Smooth muscle cell (in vitro differentiated cells): Measurements from ENCODE around the gene NBPF4. TPM values are rescaled to one million over a fixed set of nuclear protein-coding genes. Genes with fewer than 3 reads are reported as not detected.

Experiments used
- DNase-seq: peaks from one replicate; lab custom pipeline; 2025; ENCODE audit not compliant: unreplicated experiment; lab: John Stamatoyannopoulos, UW
- H2AFZ ChIP-seq: fragments of 200-600 bp; sonication (generic); 2 replicates; pipeline ENCODE4 v1.6.0; 2016; ENCODE audit warnings: antibody characterized with exemption, low read depth, mild to moderate bottlenecking
- H3F3A ChIP-seq: fragments of 200-600 bp; sonication (generic); 2 replicates; pipeline ENCODE4 v1.6.0; 2017; ENCODE audit warnings: antibody characterized with exemption, low read depth
- H3K27ac ChIP-seq: fragments of 200-600 bp; sonication (generic); 2 replicates; pipeline ENCODE4 v1.5.1; 2016; ENCODE audit warnings: low read depth, mild to moderate bottlenecking
- H3K27me3 ChIP-seq: fragments of 200-600 bp; sonication (generic); 2 replicates; pipeline ENCODE4 v1.6.1; 2016; ENCODE audit warnings: low read depth, mild to moderate bottlenecking
- H3K36me3 ChIP-seq: fragments of 200-600 bp; sonication (generic); 2 replicates; pipeline ENCODE4 v1.5.1; 2016; ENCODE audit warnings: low read depth
- H3K4me1 ChIP-seq: fragments of 200-600 bp; sonication (generic); 2 replicates; pipeline ENCODE4 v1.5.1; 2016; ENCODE audit warnings: low read depth
- H3K4me2 ChIP-seq: fragments of 200-600 bp; sonication (generic); 2 replicates; pipeline ENCODE4 v1.6.0; 2016; ENCODE audit warnings: mild to moderate bottlenecking
- H3K4me3 ChIP-seq: fragments of 200-600 bp; sonication (generic); 2 replicates; pipeline ENCODE4 v1.5.1; 2016; ENCODE audit warnings: mild to moderate bottlenecking
- H3K79me2 ChIP-seq: fragments of 200-600 bp; sonication (generic); 2 replicates; pipeline ENCODE4 v1.6.0; 2016; ENCODE audit warnings: low read depth, mild to moderate bottlenecking
- H3K9ac ChIP-seq: fragments of 200-600 bp; sonication (generic); 2 replicates; pipeline ENCODE4 v1.6.0; 2016; ENCODE audit warnings: low read depth
- H3K9me3 ChIP-seq: fragments of 200-600 bp; sonication (generic); replicated peaks from 2 replicates; pipeline ENCODE4 v1.5.1; 2016; ENCODE audit warnings: low read depth
- H4K20me1 ChIP-seq: fragments of 200-600 bp; sonication (generic); 2 replicates; pipeline ENCODE4 v1.6.0; 2016; ENCODE audit warnings: low read depth
- WGBS: methylation state at CpG from one replicate; pipeline ENCODE4 v1.1.7; 2016; ENCODE audit warnings: low lambda C conversion rate; 5-methylcytosine and 5-hydroxymethylcytosine counted together
- polyA plus RNA-seq: library from polyadenylated mRNA; unstranded; fragments of >200 nt; fragmentation: Nextera tagmentation; extraction: Ambion mirVana; gene quantifications from 2 replicates; pipeline ENCODE4 v1.2.1, GENCODE V29; 2016
- total RNA-seq: library from RNA; depleted of rRNA; stranded (reverse); fragments of >200 nt; gene quantifications from 2 replicates; pipeline ENCODE4 v1.2.3, GENCODE V29; 2014
- TF ChIP-seq, protein P1 (sequence below): fragments of 200-600 bp; sonication (generic); IDR thresholded peaks from 2 replicates; pipeline ENCODE4 v1.5.1; 2017; ENCODE audit warnings: borderline replicate concordance, mild to moderate bottlenecking, antibody characterized with exemption; ENCODE audit not compliant: insufficient read depth, poor library complexity, severe bottlenecking

NBPF4 gene
- total and polyA plus RNA-seq, 2 experiments from 2014 or later: not detected

DNA sequence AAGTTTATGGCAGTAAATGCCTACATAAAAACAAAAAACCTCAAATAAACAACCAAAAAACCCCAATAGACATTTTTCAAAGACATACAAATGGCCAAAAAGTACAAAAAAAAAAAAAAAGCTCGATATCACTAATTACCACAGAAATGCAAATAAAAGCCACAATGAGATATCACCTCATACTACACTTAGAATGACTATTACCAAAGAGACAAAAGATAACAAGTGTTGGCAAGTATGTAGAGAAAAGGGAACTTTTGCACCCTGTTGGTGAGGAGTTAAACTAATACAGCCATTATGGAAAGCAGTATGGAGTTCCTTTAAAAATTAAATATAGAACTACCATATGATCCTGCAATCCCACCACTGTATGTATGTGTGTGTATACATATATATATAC is 64.9 kb downstream of the NBPF4 start:
- peaks cover 1% of the 10 kb centered on the region for H3K9me3 ChIP-seq
- H2AFZ ChIP-seq: no peak overlapping the region
- no peak overlapping the region for H3K4me2 ChIP-seq
- TF ChIP-seq, protein P1, sequence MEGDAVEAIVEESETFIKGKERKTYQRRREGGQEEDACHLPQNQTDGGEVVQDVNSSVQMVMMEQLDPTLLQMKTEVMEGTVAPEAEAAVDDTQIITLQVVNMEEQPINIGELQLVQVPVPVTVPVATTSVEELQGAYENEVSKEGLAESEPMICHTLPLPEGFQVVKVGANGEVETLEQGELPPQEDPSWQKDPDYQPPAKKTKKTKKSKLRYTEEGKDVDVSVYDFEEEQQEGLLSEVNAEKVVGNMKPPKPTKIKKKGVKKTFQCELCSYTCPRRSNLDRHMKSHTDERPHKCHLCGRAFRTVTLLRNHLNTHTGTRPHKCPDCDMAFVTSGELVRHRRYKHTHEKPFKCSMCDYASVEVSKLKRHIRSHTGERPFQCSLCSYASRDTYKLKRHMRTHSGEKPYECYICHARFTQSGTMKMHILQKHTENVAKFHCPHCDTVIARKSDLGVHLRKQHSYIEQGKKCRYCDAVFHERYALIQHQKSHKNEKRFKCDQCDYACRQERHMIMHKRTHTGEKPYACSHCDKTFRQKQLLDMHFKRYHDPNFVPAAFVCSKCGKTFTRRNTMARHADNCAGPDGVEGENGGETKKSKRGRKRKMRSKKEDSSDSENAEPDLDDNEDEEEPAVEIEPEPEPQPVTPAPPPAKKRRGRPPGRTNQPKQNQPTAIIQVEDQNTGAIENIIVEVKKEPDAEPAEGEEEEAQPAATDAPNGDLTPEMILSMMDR: no peak
- no peak overlapping the region for H3K9ac ChIP-seq
- peaks cover 49% of the 10 kb centered on the region for H3K79me2 ChIP-seq
- H3K36me3 ChIP-seq: peaks cover 26% of the 10 kb centered on the region
- H3K27me3 ChIP-seq: no peaks in the 10 kb centered on the region
- no peaks in the 10 kb centered on the region for H3F3A ChIP-seq
- no peak for DNase-seq
- H3K27ac ChIP-seq: no peak overlapping the region
- peaks cover 10% of the 10 kb centered on the region for H4K20me1 ChIP-seq
- 100% methylated on average over 1 of the region's 1 CpG for WGBS
- H3K4me1 ChIP-seq: no peaks in the 10 kb centered on the region
- H3K4me3 ChIP-seq: no peak overlapping the region

Other genes starting within 250 kb of the NBPF4 start
- gene SLC25A24, start 43.7 kb downstream of the NBPF4 start, total RNA-seq: 69.9 and 83.0 TPM in 2 replicates
- gene SLC25A24, start 43.7 kb downstream of the NBPF4 start, polyA plus RNA-seq: 24.5 and 30.8 TPM in 2 replicates
- not detected in 2 replicates for gene NBPF6, start 206.3 kb upstream of the NBPF4 start, total RNA-seq
- not detected in 2 replicates for gene NBPF6, start 206.3 kb upstream of the NBPF4 start, polyA plus RNA-seq